Upper lobe of left lung (tissue), 6 donors: ENCODE results near the gene PUS1. TPM values are rescaled to one million over a fixed set of nuclear protein-coding genes. Genes with fewer than 3 reads are reported as not detected.

Source experiments
- ATAC-seq, 2 donors: fragments of 200-7000 bp; cut with Tn5 transposase; one replicate each; pipeline ENCODE4 v1.9.1; 2022; ENCODE audit warnings: mild to moderate bottlenecking in 2 of 2, moderate library complexity in 2 of 2; ENCODE audit not compliant: low FRiP score in 2 of 2
- DNase-seq, 2 donors: peaks; one replicate each; pipeline ENCODE4 v3.0.0-alpha.2; 2019 to 2020
- H3K27ac ChIP-seq, 4 donors: fragments of 200-600 bp; sonication (generic); one replicate each; pipeline ENCODE4 v1.5.1; 2016 to 2019
- H3K27me3 ChIP-seq, 4 donors: fragments of 200-600 bp; sonication (generic); one replicate each; pipeline ENCODE4 v1.5.1; 2017 to 2019
- H3K36me3 ChIP-seq, 4 donors: fragments of 200-600 bp; sonication (generic); one replicate each; pipeline ENCODE4 v1.5.1; 2016 to 2019
- H3K4me1 ChIP-seq, 4 donors: fragments of 200-600 bp; sonication (generic); one replicate each; pipeline ENCODE4 v1.5.1; 2018 to 2019
- H3K4me3 ChIP-seq, 4 donors: fragments of 200-600 bp; sonication (generic); one replicate each; pipeline ENCODE4 v1.5.1; 2017 to 2019; ENCODE audit warnings: mild to moderate bottlenecking in 2 of 4, moderate library complexity in 1 of 4
- H3K9me3 ChIP-seq, 4 donors: fragments of 200-600 bp; sonication (generic); one replicate each; pipeline ENCODE4 v1.5.1; 2018 to 2019
- EP300 ChIP-seq, 4 donors: sonication (generic); formaldehyde crosslinking; IDR thresholded peaks; one replicate each; pipeline ENCODE4 v1.5.1; 2017; ENCODE audit warnings: antibody characterized with exemption in 4 of 4, control low read depth in 2 of 4
- POLR2A ChIP-seq, 4 donors: fragments of 450-650 bp; IDR thresholded peaks; one replicate each; pipeline ENCODE4 v1.5.1; 2016 to 2017; ENCODE audit warnings: antibody characterized with exemption in 4 of 4, mild to moderate bottlenecking in 2 of 4
- POLR2AphosphoS5 ChIP-seq, 2 donors: sonication (generic); formaldehyde crosslinking; IDR thresholded peaks; one replicate each; pipeline ENCODE4 v1.5.1; 2017; ENCODE audit warnings: antibody characterized with exemption in 2 of 2
- WGBS, 2 donors: methylation state at CpG; one replicate each; pipeline ENCODE4 v1.1.5; 2017 to 2018; 5-methylcytosine and 5-hydroxymethylcytosine counted together
- small RNA-seq, 4 donors: library from RNA; depleted of rRNA; stranded (forward); fragments of <200 nt; gene quantifications; one replicate each; pipeline ENCODE3, GENCODE V24; 2016
- total RNA-seq, 6 donors: library from RNA; depleted of rRNA in 4 of 6; stranded (reverse); fragments of >200 nt in 4 of 6; gene quantifications; one replicate each; pipeline versions ENCODE4 v1.1.0 to v1.2.1, GENCODE V29; 2016 to 2021
- TF ChIP-seq, protein P1 (sequence below), 6 experiments: fragments of 450-650 bp in 4 of 6; fragments of 200-600 bp in 2 of 6; sonication (generic) in 2 of 6; IDR thresholded peaks; one replicate each; pipeline ENCODE4 v1.5.1; 2016 to 2019; ENCODE audit warnings: antibody characterized with exemption in 6 of 6
- donor health status: DM: no; HTN: no; CAD: no; lungs with moderate emphysema.
- donor health status: DM: no; HTN: yes; CAD: no; lungs with severe emphysema.

Gene PUS1
- total RNA-seq, 6 donors from 2014 or later, result 11.3 to 30.7 (median 22.5) TPM

DNA sequence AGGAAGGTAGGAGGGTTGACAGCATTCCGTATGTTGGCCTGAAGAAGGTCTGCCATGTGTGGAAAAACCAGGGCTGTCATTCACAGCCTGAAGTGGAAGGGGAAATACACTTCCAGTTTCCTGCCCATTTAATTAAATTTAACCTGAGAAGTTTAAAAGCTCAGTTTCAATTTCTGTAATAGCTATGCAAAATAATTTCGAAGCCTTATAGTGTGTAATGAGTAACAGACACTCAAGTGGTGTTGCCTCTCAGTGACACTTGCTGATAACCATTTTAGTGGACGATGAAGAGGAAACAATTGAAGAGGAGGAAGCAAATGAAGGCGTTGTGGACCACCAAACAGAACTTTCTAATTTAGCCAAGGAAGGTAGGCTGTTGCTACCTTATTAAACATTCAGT is 65.5 kb downstream of the PUS1 start:
- Histone ChIP-seq H3K27me3 (no peaks in the 10 kb centered on the region), H3K9me3 (no peaks in the 10 kb centered on the region), H3K27ac (no peak overlapping the region), H3K4me3 (no peak overlapping the region), H3K4me1 (no peaks in the 10 kb centered on the region), H3K36me3 (peaks cover 36 to 86% (median 54%) of the 10 kb centered on the region in 4 donors)
- 77 to 82% methylated on average over 4 of the region's 4 CpGs for WGBS, 2 donors
- no peak for TF ChIP-seq POLR2A (IDR thresholded peaks at IDR 0.05)
- TF ChIP-seq, protein P1, sequence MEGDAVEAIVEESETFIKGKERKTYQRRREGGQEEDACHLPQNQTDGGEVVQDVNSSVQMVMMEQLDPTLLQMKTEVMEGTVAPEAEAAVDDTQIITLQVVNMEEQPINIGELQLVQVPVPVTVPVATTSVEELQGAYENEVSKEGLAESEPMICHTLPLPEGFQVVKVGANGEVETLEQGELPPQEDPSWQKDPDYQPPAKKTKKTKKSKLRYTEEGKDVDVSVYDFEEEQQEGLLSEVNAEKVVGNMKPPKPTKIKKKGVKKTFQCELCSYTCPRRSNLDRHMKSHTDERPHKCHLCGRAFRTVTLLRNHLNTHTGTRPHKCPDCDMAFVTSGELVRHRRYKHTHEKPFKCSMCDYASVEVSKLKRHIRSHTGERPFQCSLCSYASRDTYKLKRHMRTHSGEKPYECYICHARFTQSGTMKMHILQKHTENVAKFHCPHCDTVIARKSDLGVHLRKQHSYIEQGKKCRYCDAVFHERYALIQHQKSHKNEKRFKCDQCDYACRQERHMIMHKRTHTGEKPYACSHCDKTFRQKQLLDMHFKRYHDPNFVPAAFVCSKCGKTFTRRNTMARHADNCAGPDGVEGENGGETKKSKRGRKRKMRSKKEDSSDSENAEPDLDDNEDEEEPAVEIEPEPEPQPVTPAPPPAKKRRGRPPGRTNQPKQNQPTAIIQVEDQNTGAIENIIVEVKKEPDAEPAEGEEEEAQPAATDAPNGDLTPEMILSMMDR (IDR thresholded peaks at IDR 0.05), result no peak
- TF ChIP-seq EP300 (IDR thresholded peaks at IDR 0.05), result no peak
- TF ChIP-seq POLR2AphosphoS5 (IDR thresholded peaks at IDR 0.05), result no peak
- ATAC-seq (no peak), DNase-seq (no peak)

Small RNAs within 50 kb of the gene (small RNA-seq; reads per million reads assigned to genes)
- 0 reads per million in 4 donors for gene AC131009.3

Other genes with a start within 250 kb of the PUS1 start
- gene SFSWAP, start 218.2 kb upstream of the PUS1 start, total RNA-seq, result 100 to 1,000 TPM in 1 of 6 donors, 10 to 100 TPM in 5; 33.9 to 136 (median 51.4) TPM
- gene MMP17, start 100.9 kb upstream of the PUS1 start, total RNA-seq, result 1 to 10 TPM; 3.1 to 7.1 (median 5.9) TPM
- gene ULK1, start 34.7 kb upstream of the PUS1 start, total RNA-seq, result 10 to 100 TPM in 5 of 6 donors, 1 to 10 TPM in 1; 6.8 to 93.2 (median 40.7) TPM
- 10 to 100 TPM; 21.7 to 61.8 (median 40.4) TPM for gene EP400, start 20.7 kb downstream of the PUS1 start, total RNA-seq
- 10 to 100 TPM in 5 of 6 donors, 1 to 10 TPM in 1; 8.7 to 23.5 (median 19.2) TPM for gene DDX51, start 215.0 kb downstream of the PUS1 start, total RNA-seq
- 10 to 100 TPM in 5 of 6 donors, 1 to 10 TPM in 1; 7.4 to 22.4 (median 19.2) TPM for gene NOC4L, start 215.2 kb downstream of the PUS1 start, total RNA-seq